HepG2 (cell line): ENCODE results near the gene UBC. TPM values are rescaled to one million over a fixed set of nuclear protein-coding genes. Genes with fewer than 3 reads are reported as not detected.

ENCODE experiments used
- CEBPG ChIP-seq: IDR thresholded peaks from 2 replicates; pipeline ENCODE4 v1.6.1; 2016
- FOXK1 ChIP-seq: sonication (generic); formaldehyde crosslinking; IDR thresholded peaks from 2 replicates; pipeline ENCODE4 v1.4.0; 2020; ENCODE audit warnings: low read depth, missing genetic modification reagents, borderline replicate concordance
- GATA4 ChIP-seq: sonication (generic); IDR thresholded peaks from 2 replicates; pipeline ENCODE4 v1.6.1; 2016; ENCODE audit warnings: antibody characterized with exemption, low read depth, borderline replicate concordance
- HOXA3 ChIP-seq: sonication (generic); formaldehyde crosslinking; IDR thresholded peaks from 2 replicates; pipeline ENCODE4 v1.5.0; 2020; ENCODE audit warnings: missing genetic modification reagents
- IRX3 ChIP-seq: sonication (generic); formaldehyde crosslinking; IDR thresholded peaks from 2 replicates; pipeline ENCODE4 v1.8.1; 2023; ENCODE audit warnings: mild to moderate bottlenecking, low read depth, missing genetic modification reagents, borderline replicate concordance
- MTA3 ChIP-seq: sonication (generic); formaldehyde crosslinking; IDR thresholded peaks from 2 replicates; pipeline ENCODE4 v1.4.0; 2020; ENCODE audit warnings: missing genetic modification reagents
- SMYD3 ChIP-seq: sonication (generic); formaldehyde crosslinking; IDR thresholded peaks from 2 replicates; pipeline ENCODE4 v1.8.1; 2023; ENCODE audit warnings: mild to moderate bottlenecking, missing genetic modification reagents
- U2AF1 ChIP-seq: fragments of 200-400 bp; formaldehyde crosslinking; optimal IDR thresholded peaks from 2 replicates; pipeline ENCODE3; 2017; ENCODE audit warnings: mild to moderate bottlenecking, low read depth, low read length
- ZBTB20 ChIP-seq: sonication (generic); formaldehyde crosslinking; IDR thresholded peaks from 2 replicates; pipeline ENCODE4 v1.8.1; 2023; ENCODE audit warnings: missing genetic modification reagents, low read depth, mild to moderate bottlenecking, borderline replicate concordance
- ZMYM2 ChIP-seq: sonication (generic); formaldehyde crosslinking; IDR thresholded peaks from 2 replicates; pipeline ENCODE4 v1.8.0; 2022; ENCODE audit warnings: mild to moderate bottlenecking, missing genetic modification reagents
- ZNF816 ChIP-seq: sonication (generic); formaldehyde crosslinking; IDR thresholded peaks from 2 replicates; pipeline ENCODE4 v1.8.0; 2022; ENCODE audit warnings: missing genetic modification reagents, mild to moderate bottlenecking, borderline replicate concordance
- polyA plus RNA-seq, 8 experiments: library from polyadenylated mRNA; depleted of rRNA in 3 of 8; stranded (reverse) in 7 of 8; unstranded in 1 of 8; fragments of >200 nt; fragmentation: Illumina TruSeq in 4 of 8; extraction: Trizol in 4 of 8; gene quantifications; 2 replicates each; pipeline versions ENCODE4 v1.2.1 to v1.2.3, GENCODE V29; 2011 to 2016; ENCODE audit warnings: low read depth in 4 of 8, missing spikeins in 1 of 8, mixed read lengths in 1 of 8; ENCODE audit not compliant: insufficient read depth in 1 of 8
- total RNA-seq, 5 experiments: library from RNA; depleted of rRNA; stranded (reverse); fragments of >200 nt; fragmentation: Illumina TruSeq; extraction: Trizol; gene quantifications; 2 replicates each; pipeline ENCODE4 v1.2.3, GENCODE V29; 2016; ENCODE audit warnings: low read depth in 1 of 5
- TF ChIP-seq, protein P1 (sequence below), 2 experiments: sonication (generic) in 1 of 2; formaldehyde crosslinking in 1 of 2; IDR thresholded peaks; 2 replicates each; pipeline versions ENCODE4 v1.6.1 to v1.9.0; 2014 to 2022; ENCODE audit warnings: antibody characterized with exemption in 1 of 2, borderline replicate concordance in 1 of 2, inconsistent platforms in 1 of 2, low read depth in 1 of 2, missing genetic modification reagents in 1 of 2
- TF ChIP-seq, protein P2 (sequence below): IDR thresholded peaks from 2 replicates; pipeline ENCODE4 v1.6.1; 2016
- TF ChIP-seq, protein P3 (sequence below): fragments of 450-650 bp; IDR thresholded peaks from 2 replicates; pipeline ENCODE4 v1.6.1; 2016
- TF ChIP-seq, protein P4 (sequence below): sonication (generic); formaldehyde crosslinking; conservative IDR thresholded peaks from 2 replicates; pipeline ENCODE4 v1.8.0; 2022; ENCODE audit warnings: low read depth, missing genetic modification reagents
- TF ChIP-seq, protein P5 (sequence below): sonication (generic); formaldehyde crosslinking; IDR thresholded peaks from 2 replicates; pipeline ENCODE4 v1.8.1; 2023; ENCODE audit warnings: mild to moderate bottlenecking, moderate library complexity, missing genetic modification reagents

The UBC gene
- total and polyA plus RNA-seq, 2 of the 13 experiments (the other 11 are each of a cell fraction or from before 2014, with no cell fraction given) = 805 to 1,432 TPM

DNA sequence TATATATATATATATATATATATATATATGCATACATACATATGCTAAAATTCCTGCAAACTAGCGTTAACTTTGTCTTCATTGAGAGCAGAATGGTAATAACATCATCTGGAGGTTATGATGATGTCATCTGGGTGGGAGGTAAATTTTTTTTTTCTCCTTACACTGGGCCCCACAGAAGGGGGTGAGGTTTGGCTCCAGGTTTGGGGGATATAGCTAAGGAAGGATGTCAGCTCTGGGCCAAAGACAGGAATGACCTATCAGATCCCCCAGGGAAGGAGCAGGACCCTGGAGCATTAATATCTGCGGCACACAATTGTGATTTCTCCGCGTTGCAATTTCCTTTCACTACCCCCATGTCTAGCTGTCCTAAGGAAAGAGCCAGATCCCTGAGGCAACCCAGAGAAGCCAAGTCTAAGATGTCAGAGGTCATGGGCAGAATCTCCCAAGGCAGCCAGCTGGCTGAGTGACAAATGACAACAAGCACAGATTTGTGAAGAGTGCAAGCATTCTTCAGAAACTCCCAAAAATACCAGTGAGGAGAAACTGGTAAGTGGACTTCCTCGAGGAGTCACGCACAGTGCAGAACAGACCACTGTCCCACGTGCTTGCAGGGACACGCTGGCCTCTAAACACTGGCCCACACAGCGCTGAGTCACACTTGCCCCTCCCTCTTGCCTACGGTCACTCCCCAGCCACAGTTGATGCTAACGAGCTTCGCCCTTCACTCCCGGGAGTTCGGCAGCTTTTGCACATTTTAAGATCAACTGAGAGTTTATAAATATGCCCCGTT, 9.9 kb downstream of the UBC start (continued):
- TF ChIP-seq, protein P1, sequence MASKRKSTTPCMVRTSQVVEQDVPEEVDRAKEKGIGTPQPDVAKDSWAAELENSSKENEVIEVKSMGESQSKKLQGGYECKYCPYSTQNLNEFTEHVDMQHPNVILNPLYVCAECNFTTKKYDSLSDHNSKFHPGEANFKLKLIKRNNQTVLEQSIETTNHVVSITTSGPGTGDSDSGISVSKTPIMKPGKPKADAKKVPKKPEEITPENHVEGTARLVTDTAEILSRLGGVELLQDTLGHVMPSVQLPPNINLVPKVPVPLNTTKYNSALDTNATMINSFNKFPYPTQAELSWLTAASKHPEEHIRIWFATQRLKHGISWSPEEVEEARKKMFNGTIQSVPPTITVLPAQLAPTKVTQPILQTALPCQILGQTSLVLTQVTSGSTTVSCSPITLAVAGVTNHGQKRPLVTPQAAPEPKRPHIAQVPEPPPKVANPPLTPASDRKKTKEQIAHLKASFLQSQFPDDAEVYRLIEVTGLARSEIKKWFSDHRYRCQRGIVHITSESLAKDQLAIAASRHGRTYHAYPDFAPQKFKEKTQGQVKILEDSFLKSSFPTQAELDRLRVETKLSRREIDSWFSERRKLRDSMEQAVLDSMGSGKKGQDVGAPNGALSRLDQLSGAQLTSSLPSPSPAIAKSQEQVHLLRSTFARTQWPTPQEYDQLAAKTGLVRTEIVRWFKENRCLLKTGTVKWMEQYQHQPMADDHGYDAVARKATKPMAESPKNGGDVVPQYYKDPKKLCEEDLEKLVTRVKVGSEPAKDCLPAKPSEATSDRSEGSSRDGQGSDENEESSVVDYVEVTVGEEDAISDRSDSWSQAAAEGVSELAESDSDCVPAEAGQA (IDR thresholded peaks at IDR 0.05; ENCODE audit: low read depth) = no peak
- TF ChIP-seq, protein P1 (CRISPR knock-in tag; IDR thresholded peaks at IDR 0.05; ENCODE audit: borderline replicate concordance) = 0 out of 2 replicates have a peak, but pooled peaks have one; percentile 52
- TF ChIP-seq ZMYM2 (CRISPR knock-in tag) (no peak; the same call in 1 of the 2 replicates), MTA3 (no peak), FOXK1 (CRISPR knock-in tag) (peak; percentile 40; the same call in 1 of the 2 replicates), SMYD3 (CRISPR knock-in tag) (no peak), GATA4 (no peak), U2AF1 (no peak), ZBTB20 (CRISPR knock-in tag) (no peak; the same call in 1 of the 2 replicates), IRX3 (CRISPR knock-in tag) (no peak), CEBPG (CRISPR knock-in tag) (0 out of 2 replicates have a peak, but pooled peaks have one; percentile 28), ZNF816 (peak; percentile 49; the same call in 1 of the 2 replicates), HOXA3 (peak; percentile 91)
- TF ChIP-seq, protein P2, sequence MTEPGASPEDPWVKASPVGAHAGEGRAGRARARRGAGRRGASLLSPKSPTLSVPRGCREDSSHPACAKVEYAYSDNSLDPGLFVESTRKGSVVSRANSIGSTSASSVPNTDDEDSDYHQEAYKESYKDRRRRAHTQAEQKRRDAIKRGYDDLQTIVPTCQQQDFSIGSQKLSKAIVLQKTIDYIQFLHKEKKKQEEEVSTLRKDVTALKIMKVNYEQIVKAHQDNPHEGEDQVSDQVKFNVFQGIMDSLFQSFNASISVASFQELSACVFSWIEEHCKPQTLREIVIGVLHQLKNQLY (CRISPR knock-in tag) = peak; percentile 65; the same call in 1 of the 2 replicates
- TF ChIP-seq, protein P3, sequence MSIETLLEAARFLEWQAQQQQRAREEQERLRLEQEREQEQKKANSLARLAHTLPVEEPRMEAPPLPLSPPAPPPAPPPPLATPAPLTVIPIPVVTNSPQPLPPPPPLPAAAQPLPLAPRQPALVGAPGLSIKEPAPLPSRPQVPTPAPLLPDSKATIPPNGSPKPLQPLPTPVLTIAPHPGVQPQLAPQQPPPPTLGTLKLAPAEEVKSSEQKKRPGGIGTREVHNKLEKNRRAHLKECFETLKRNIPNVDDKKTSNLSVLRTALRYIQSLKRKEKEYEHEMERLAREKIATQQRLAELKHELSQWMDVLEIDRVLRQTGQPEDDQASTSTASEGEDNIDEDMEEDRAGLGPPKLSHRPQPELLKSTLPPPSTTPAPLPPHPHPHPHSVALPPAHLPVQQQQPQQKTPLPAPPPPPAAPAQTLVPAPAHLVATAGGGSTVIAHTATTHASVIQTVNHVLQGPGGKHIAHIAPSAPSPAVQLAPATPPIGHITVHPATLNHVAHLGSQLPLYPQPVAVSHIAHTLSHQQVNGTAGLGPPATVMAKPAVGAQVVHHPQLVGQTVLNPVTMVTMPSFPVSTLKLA = peak; percentile 75
- TF ChIP-seq, protein P4, sequence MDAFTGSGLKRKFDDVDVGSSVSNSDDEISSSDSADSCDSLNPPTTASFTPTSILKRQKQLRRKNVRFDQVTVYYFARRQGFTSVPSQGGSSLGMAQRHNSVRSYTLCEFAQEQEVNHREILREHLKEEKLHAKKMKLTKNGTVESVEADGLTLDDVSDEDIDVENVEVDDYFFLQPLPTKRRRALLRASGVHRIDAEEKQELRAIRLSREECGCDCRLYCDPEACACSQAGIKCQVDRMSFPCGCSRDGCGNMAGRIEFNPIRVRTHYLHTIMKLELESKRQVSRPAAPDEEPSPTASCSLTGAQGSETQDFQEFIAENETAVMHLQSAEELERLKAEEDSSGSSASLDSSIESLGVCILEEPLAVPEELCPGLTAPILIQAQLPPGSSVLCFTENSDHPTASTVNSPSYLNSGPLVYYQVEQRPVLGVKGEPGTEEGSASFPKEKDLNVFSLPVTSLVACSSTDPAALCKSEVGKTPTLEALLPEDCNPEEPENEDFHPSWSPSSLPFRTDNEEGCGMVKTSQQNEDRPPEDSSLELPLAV (CRISPR knock-in tag) = no peak
- TF ChIP-seq, protein P5, sequence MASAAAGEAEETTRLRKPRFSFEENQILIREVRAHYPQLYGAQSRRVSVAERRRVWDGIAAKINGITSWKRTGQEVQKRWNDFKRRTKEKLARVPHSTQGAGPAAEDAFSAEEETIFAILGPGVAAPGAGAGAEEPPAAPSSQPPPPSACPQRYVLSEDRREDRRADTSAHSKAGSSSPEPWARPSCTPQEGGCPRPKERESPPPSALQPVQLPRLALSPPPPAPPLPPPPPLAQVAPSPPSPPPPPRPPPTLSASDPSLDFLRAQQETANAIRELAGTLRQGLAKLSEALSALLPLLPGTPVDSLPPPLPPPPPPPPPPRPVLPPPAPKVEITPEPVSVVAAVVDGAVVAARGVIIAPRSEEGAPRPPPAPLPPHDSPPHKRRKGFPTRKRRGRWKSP (CRISPR knock-in tag) = peak; percentile 38; the same call in 1 of the 2 replicates
